GM23338 (cell line): ENCODE results near the gene MICALL2. TPM values are rescaled to one million over a fixed set of nuclear protein-coding genes. Genes with fewer than 3 reads are reported as not detected.

ENCODE experiments used
- ATAC-seq: fragments of 200-7000 bp; cut with Tn5 transposase; 3 replicates; pipeline ENCODE4 v1.9.1; 2020
- DNase-seq: peaks from one replicate; pipeline ENCODE4 v3.0.0-alpha.2; 2015; ENCODE audit warnings: low spot score
- H2AFZ ChIP-seq: fragments of 200-600 bp; sonication (generic); 2 replicates; pipeline ENCODE4 v1.8.0; 2016; ENCODE audit warnings: antibody characterized with exemption, mild to moderate bottlenecking, moderate library complexity
- H3F3A ChIP-seq: fragments of 200-600 bp; sonication (generic); replicated peaks from 2 replicates; pipeline ENCODE4 v1.8.0; 2017; ENCODE audit warnings: antibody characterized with exemption, mixed run types, low read depth
- H3K27ac ChIP-seq: fragments of 200-600 bp; sonication (generic); 2 replicates; pipeline ENCODE4 v1.6.1; 2016; ENCODE audit warnings: low read depth
- H3K27me3 ChIP-seq: fragments of 200-600 bp; sonication (generic); 2 replicates; pipeline ENCODE4 v1.8.0; 2016; ENCODE audit warnings: mild to moderate bottlenecking, mixed run types, moderate library complexity; ENCODE audit not compliant: insufficient read depth
- H3K36me3 ChIP-seq: fragments of 200-600 bp; sonication (generic); 2 replicates; pipeline ENCODE4 v1.8.0; 2016; ENCODE audit warnings: mild to moderate bottlenecking; ENCODE audit not compliant: insufficient read depth
- H3K4me1 ChIP-seq: fragments of 200-600 bp; sonication (generic); 2 replicates; pipeline ENCODE4 v1.8.0; 2016; ENCODE audit warnings: mild to moderate bottlenecking, moderate library complexity; ENCODE audit not compliant: insufficient read depth
- H3K4me2 ChIP-seq: fragments of 200-600 bp; sonication (generic); 2 replicates; pipeline ENCODE4 v1.7.1; 2017; ENCODE audit warnings: mixed run types
- H3K4me3 ChIP-seq: fragments of 200-600 bp; sonication (generic); 2 replicates; pipeline ENCODE4 v1.6.1; 2016; ENCODE audit warnings: mixed run types
- H3K79me2 ChIP-seq: fragments of 200-600 bp; sonication (generic); replicated peaks from 2 replicates; pipeline ENCODE4 v1.8.0; 2017; ENCODE audit warnings: mild to moderate bottlenecking; ENCODE audit not compliant: insufficient read depth
- H3K9me2 ChIP-seq: fragments of 200-600 bp; sonication (generic); 2 replicates; pipeline ENCODE4 v1.8.0; 2017; ENCODE audit not compliant: insufficient read depth
- H4K20me1 ChIP-seq: fragments of 200-600 bp; sonication (generic); replicated peaks from 2 replicates; pipeline ENCODE4 v1.8.0; 2017; ENCODE audit warnings: mild to moderate bottlenecking; ENCODE audit not compliant: insufficient read depth
- H3K27ac Mint-ChIP-seq: 2 replicates; pipeline ENCODE4 v1.8.0; 2020; ENCODE audit warnings: inconsistent platforms, mild to moderate bottlenecking, moderate library complexity, mixed read lengths
- H3K27me3 Mint-ChIP-seq: 3 replicates; pipeline ENCODE4 v1.8.0; 2022; ENCODE audit warnings: low read depth, mild to moderate bottlenecking, moderate library complexity, mixed read lengths, inconsistent platforms; ENCODE audit not compliant: insufficient read depth, poor library complexity
- H3K36me3 Mint-ChIP-seq: 3 replicates; pipeline ENCODE4 v1.8.0; 2021; ENCODE audit warnings: low read depth, mild to moderate bottlenecking, inconsistent platforms, moderate library complexity, mixed read lengths
- H3K4me1 Mint-ChIP-seq: 3 replicates; pipeline ENCODE4 v1.8.0; 2020; ENCODE audit warnings: mild to moderate bottlenecking, inconsistent platforms, mixed read lengths
- H3K4me3 Mint-ChIP-seq: 3 replicates; pipeline ENCODE4 v1.8.0; 2021; ENCODE audit warnings: moderate library complexity, mild to moderate bottlenecking, inconsistent platforms, mixed read lengths
- H3K9me3 Mint-ChIP-seq: 3 replicates; pipeline ENCODE4 v1.8.0; 2020; ENCODE audit warnings: moderate library complexity, mild to moderate bottlenecking, inconsistent platforms, mixed read lengths
- CREB1 ChIP-seq: fragments of 250-450 bp; sonication (Bioruptor Pico); IDR thresholded peaks from 2 replicates; pipeline ENCODE4 v1.5.0; 2020; ENCODE audit warnings: low read depth, mild to moderate bottlenecking, moderate library complexity
- ETS1 ChIP-seq: IDR thresholded peaks from 2 replicates; pipeline ENCODE4 v1.6.1; 2016; ENCODE audit warnings: antibody characterized with exemption
- EZH2phosphoT487 ChIP-seq: fragments of 200-600 bp; sonication (generic); IDR thresholded peaks from one replicate; pipeline ENCODE4 v1.8.1; 2018; ENCODE audit warnings: antibody characterized with exemption; ENCODE audit not compliant: unreplicated experiment
- JUNB ChIP-seq: IDR thresholded peaks from one replicate; pipeline ENCODE4 v1.6.1; 2016; ENCODE audit warnings: antibody characterized with exemption; ENCODE audit not compliant: unreplicated experiment
- NANOG ChIP-seq: IDR thresholded peaks from 2 replicates; pipeline ENCODE4 v1.6.1; 2016; ENCODE audit warnings: antibody characterized with exemption, borderline replicate concordance
- POLR2AphosphoS5 ChIP-seq: IDR thresholded peaks from 2 replicates; pipeline ENCODE4 v1.6.1; 2016; ENCODE audit warnings: antibody characterized with exemption, low read depth
- STAT1 ChIP-seq: IDR thresholded peaks from one replicate; pipeline ENCODE4 v1.6.1; 2016; ENCODE audit warnings: antibody characterized with exemption; ENCODE audit not compliant: unreplicated experiment
- polyA plus RNA-seq: library from polyadenylated mRNA; unstranded; fragments of >200 nt; fragmentation: Nextera tagmentation; extraction: Ambion mirVana; gene quantifications from 2 replicates; pipeline ENCODE4 v1.2.1, GENCODE V29; 2016
- total RNA-seq: library from RNA; depleted of rRNA; stranded (reverse); fragments of >200 nt; shearing (Covaris generic); gene quantifications from 2 replicates; pipeline ENCODE4 v1.2.3, GENCODE V29; 2014
- TF ChIP-seq, protein P1 (sequence below): IDR thresholded peaks from one replicate; pipeline ENCODE4 v1.6.1; 2018; ENCODE audit warnings: antibody characterized with exemption; ENCODE audit not compliant: unreplicated experiment
- TF ChIP-seq, protein P2 (sequence below): fragments of 250-450 bp; sonication (Bioruptor Pico); IDR thresholded peaks from 2 replicates; pipeline ENCODE4 v1.5.0; 2020; ENCODE audit warnings: mild to moderate bottlenecking, moderate library complexity

The MICALL2 gene
- total and polyA plus RNA-seq, 2 experiments from 2014 or later = 7.0 to 13.0 TPM

DNA sequence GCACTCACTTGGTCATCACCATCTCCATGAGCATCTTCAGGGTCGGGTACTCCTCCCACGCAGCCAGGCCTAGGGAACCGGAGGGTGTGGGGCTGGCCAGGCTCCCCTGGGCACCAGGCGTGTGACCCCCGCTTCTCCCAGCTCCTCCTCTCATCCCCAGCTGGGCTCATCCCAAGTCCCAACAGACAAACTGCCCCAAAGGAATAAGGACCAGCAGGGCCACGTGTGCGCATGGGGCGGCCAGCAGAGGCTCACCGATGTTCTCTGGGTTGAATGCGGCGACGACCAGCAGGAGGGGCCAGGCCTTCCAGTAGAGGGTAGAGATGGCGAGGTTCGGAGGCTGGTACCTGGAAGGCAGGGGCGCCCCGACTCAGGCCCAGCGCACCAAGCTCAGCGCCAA is 30.1 kb upstream of the MICALL2 start:
- no peaks in the 10 kb centered on the region for H3K79me2 ChIP-seq
- no peaks in the 10 kb centered on the region for H3K4me1 ChIP-seq
- H3K9me2 ChIP-seq = no peaks in the 10 kb centered on the region
- no peaks in the 10 kb centered on the region; the same call in 1 of the 2 replicates for H3K36me3 ChIP-seq
- no peak for TF ChIP-seq POLR2AphosphoS5
- no peak for TF ChIP-seq STAT1
- no peak for TF ChIP-seq JUNB
- no peak for TF ChIP-seq ETS1
- no peak for TF ChIP-seq CREB1 (CRISPR knock-in tag)
- TF ChIP-seq, protein P1, sequence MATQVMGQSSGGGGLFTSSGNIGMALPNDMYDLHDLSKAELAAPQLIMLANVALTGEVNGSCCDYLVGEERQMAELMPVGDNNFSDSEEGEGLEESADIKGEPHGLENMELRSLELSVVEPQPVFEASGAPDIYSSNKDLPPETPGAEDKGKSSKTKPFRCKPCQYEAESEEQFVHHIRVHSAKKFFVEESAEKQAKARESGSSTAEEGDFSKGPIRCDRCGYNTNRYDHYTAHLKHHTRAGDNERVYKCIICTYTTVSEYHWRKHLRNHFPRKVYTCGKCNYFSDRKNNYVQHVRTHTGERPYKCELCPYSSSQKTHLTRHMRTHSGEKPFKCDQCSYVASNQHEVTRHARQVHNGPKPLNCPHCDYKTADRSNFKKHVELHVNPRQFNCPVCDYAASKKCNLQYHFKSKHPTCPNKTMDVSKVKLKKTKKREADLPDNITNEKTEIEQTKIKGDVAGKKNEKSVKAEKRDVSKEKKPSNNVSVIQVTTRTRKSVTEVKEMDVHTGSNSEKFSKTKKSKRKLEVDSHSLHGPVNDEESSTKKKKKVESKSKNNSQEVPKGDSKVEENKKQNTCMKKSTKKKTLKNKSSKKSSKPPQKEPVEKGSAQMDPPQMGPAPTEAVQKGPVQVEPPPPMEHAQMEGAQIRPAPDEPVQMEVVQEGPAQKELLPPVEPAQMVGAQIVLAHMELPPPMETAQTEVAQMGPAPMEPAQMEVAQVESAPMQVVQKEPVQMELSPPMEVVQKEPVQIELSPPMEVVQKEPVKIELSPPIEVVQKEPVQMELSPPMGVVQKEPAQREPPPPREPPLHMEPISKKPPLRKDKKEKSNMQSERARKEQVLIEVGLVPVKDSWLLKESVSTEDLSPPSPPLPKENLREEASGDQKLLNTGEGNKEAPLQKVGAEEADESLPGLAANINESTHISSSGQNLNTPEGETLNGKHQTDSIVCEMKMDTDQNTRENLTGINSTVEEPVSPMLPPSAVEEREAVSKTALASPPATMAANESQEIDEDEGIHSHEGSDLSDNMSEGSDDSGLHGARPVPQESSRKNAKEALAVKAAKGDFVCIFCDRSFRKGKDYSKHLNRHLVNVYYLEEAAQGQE = no peak
- TF ChIP-seq EZH2phosphoT487 = no peak
- TF ChIP-seq, protein P2, sequence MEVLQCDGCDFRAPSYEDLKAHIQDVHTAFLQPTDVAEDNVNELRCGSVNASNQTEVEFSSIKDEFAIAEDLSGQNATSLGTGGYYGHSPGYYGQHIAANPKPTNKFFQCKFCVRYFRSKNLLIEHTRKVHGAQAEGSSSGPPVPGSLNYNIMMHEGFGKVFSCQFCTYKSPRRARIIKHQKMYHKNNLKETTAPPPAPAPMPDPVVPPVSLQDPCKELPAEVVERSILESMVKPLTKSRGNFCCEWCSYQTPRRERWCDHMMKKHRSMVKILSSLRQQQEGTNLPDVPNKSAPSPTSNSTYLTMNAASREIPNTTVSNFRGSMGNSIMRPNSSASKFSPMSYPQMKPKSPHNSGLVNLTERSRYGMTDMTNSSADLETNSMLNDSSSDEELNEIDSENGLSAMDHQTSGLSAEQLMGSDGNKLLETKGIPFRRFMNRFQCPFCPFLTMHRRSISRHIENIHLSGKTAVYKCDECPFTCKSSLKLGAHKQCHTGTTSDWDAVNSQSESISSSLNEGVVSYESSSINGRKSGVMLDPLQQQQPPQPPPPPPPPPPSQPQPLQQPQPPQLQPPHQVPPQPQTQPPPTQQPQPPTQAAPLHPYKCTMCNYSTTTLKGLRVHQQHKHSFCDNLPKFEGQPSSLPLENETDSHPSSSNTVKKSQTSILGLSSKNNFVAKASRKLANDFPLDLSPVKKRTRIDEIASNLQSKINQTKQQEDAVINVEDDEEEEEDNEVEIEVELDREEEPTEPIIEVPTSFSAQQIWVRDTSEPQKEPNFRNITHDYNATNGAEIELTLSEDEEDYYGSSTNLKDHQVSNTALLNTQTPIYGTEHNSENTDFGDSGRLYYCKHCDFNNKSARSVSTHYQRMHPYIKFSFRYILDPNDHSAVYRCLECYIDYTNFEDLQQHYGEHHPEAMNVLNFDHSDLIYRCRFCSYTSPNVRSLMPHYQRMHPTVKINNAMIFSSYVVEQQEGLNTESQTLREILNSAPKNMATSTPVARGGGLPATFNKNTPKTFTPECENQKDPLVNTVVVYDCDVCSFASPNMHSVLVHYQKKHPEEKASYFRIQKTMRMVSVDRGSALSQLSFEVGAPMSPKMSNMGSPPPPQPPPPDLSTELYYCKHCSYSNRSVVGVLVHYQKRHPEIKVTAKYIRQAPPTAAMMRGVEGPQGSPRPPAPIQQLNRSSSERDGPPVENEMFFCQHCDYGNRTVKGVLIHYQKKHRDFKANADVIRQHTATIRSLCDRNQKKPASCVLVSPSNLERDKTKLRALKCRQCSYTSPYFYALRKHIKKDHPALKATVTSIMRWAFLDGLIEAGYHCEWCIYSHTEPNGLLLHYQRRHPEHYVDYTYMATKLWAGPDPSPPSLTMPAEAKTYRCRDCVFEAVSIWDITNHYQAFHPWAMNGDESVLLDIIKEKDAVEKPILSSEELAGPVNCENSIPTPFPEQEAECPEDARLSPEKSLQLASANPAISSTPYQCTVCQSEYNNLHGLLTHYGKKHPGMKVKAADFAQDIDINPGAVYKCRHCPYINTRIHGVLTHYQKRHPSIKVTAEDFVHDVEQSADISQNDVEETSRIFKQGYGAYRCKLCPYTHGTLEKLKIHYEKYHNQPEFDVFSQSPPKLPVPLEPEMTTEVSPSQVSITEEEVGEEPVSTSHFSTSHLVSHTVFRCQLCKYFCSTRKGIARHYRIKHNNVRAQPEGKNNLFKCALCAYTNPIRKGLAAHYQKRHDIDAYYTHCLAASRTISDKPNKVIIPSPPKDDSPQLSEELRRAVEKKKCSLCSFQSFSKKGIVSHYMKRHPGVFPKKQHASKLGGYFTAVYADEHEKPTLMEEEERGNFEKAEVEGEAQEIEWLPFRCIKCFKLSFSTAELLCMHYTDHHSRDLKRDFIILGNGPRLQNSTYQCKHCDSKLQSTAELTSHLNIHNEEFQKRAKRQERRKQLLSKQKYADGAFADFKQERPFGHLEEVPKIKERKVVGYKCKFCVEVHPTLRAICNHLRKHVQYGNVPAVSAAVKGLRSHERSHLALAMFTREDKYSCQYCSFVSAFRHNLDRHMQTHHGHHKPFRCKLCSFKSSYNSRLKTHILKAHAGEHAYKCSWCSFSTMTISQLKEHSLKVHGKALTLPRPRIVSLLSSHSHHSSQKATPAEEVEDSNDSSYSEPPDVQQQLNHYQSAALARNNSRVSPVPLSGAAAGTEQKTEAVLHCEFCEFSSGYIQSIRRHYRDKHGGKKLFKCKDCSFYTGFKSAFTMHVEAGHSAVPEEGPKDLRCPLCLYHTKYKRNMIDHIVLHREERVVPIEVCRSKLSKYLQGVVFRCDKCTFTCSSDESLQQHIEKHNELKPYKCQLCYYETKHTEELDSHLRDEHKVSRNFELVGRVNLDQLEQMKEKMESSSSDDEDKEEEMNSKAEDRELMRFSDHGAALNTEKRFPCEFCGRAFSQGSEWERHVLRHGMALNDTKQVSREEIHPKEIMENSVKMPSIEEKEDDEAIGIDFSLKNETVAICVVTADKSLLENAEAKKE (CRISPR knock-in tag) = no peak
- no peak for TF ChIP-seq NANOG
- DNase-seq (no peak), ATAC-seq (no peak)
- H3K27me3 ChIP-seq = no peaks in the 10 kb centered on the region
- no peaks in the 10 kb centered on the region for H3F3A ChIP-seq
- no peak overlapping the region for H3K27ac Mint-ChIP-seq
- H3K9me3 Mint-ChIP-seq = no peaks in the 10 kb centered on the region
- H3K4me1 Mint-ChIP-seq = no peaks in the 10 kb centered on the region
- peaks cover 4% of the 10 kb centered on the region; the same call in 1 of the 2 replicates for H4K20me1 ChIP-seq
- H2AFZ ChIP-seq = no peak overlapping the region
- H3K4me3 ChIP-seq = no peak overlapping the region
- no peak overlapping the region for H3K4me2 ChIP-seq
- H3K27me3 Mint-ChIP-seq = peaks cover 6% of the 10 kb centered on the region
- H3K27ac ChIP-seq = no peak overlapping the region
- no peak overlapping the region for H3K4me3 Mint-ChIP-seq
- H3K36me3 Mint-ChIP-seq = peaks cover 49% of the 10 kb centered on the region
